IMR-90 (cell line): ENCODE measurements around the gene PRKAG1. TPM values are rescaled to one million over a fixed set of nuclear protein-coding genes. Genes with fewer than 3 reads are reported as not detected.

ENCODE experiments used
- ATAC-seq: fragments of 200-7000 bp; cut with Tn5 transposase; 2 replicates; pipeline ENCODE4 v1.9.1; 2020; ENCODE audit warnings: low read depth, mild to moderate bottlenecking, moderate library complexity
- BruUV-seq: library from RNA; stranded (reverse); fragments of 400-500 nt; replicated peaks from 2 replicates; lab custom pipeline; 2021; lab: Mats Ljungman, UMichigan
- CTCF ChIA-PET: fragments of 300-600 bp; formaldehyde crosslinking; extraction: SDS; loops from one replicate; lab custom pipeline; 2021; ENCODE audit warnings: antibody characterized with exemption; lab: Yijun Ruan, JAX
- POLR2A ChIA-PET: fragments of 300-600 bp; sonication (Branson Sonifier 250); formaldehyde crosslinking; loops from one replicate; lab custom pipeline; 2022; ENCODE audit warnings: antibody characterized with exemption; ENCODE audit not compliant: unreplicated experiment; lab: Charles Lee
- DNase-seq: peaks from one replicate; pipeline ENCODE4 v3.0.0; 2013
- H2AFZ ChIP-seq: replicated peaks from 2 replicates; pipeline ENCODE3; 2013; ENCODE audit warnings: low read length, mild to moderate bottlenecking; ENCODE audit not compliant: poor library complexity
- H2AK5ac ChIP-seq: 2 replicates; pipeline ENCODE4 v1.6.1; 2013; ENCODE audit warnings: low read depth, low read length, inconsistent platforms
- H2AK9ac ChIP-seq: replicated peaks from 2 replicates; pipeline ENCODE3; 2013; ENCODE audit warnings: mild to moderate bottlenecking, low read depth, low read length, moderate library complexity; ENCODE audit not compliant: poor library complexity
- H2BK120ac ChIP-seq: 2 replicates; pipeline ENCODE4 v1.6.1; 2013; ENCODE audit warnings: low read depth, low read length, inconsistent platforms
- H2BK15ac ChIP-seq: 3 replicates; pipeline ENCODE4 v1.6.1; 2013; ENCODE audit warnings: low read depth, low read length, inconsistent platforms
- H2BK20ac ChIP-seq: 2 replicates; pipeline ENCODE4 v1.6.1; 2013; ENCODE audit warnings: low read depth, mild to moderate bottlenecking, inconsistent platforms, low read length, moderate library complexity
- H2BK5ac ChIP-seq: 2 replicates; pipeline ENCODE4 v1.6.1; 2013; ENCODE audit warnings: mild to moderate bottlenecking, low read depth, low read length, inconsistent platforms; ENCODE audit not compliant: poor library complexity, severe bottlenecking
- H3K14ac ChIP-seq: replicated peaks from 2 replicates; pipeline ENCODE4 v1.6.1; 2013; ENCODE audit warnings: low read depth, low read length, inconsistent platforms
- H3K18ac ChIP-seq: 2 replicates; pipeline ENCODE4 v1.6.1; 2013; ENCODE audit warnings: low read depth, low read length, control low read depth
- H3K23ac ChIP-seq: 2 replicates; pipeline ENCODE4 v1.6.1; 2013; ENCODE audit warnings: low read depth, low read length, inconsistent platforms
- H3K27ac ChIP-seq: 2 replicates; pipeline ENCODE4 v1.5.1; 2013; ENCODE audit warnings: mild to moderate bottlenecking, control low read depth, low read length; ENCODE audit not compliant: insufficient read depth
- H3K27me3 ChIP-seq: 2 replicates; pipeline ENCODE4 v1.6.1; 2013; ENCODE audit warnings: low read length; ENCODE audit not compliant: control insufficient read depth, insufficient read depth
- H3K36me3 ChIP-seq: 2 replicates; pipeline ENCODE4 v1.6.1; 2013; ENCODE audit warnings: low read length, mixed read lengths; ENCODE audit not compliant: control insufficient read depth, insufficient read depth
- H3K4ac ChIP-seq: 2 replicates; pipeline ENCODE4 v1.6.1; 2013; ENCODE audit warnings: low read depth, low read length, inconsistent platforms
- H3K4me1 ChIP-seq: 2 replicates; pipeline ENCODE4 v1.6.1; 2013; ENCODE audit warnings: low read length, mixed read lengths; ENCODE audit not compliant: control insufficient read depth, insufficient read depth
- H3K4me2 ChIP-seq: 2 replicates; pipeline ENCODE4 v1.6.1; 2013; ENCODE audit warnings: low read depth, mild to moderate bottlenecking, control low read depth, low read length, moderate library complexity
- H3K4me3 ChIP-seq: 2 replicates; pipeline ENCODE4 v1.5.1; 2013; ENCODE audit warnings: low read depth, mild to moderate bottlenecking, control low read depth, low read length, moderate library complexity; ENCODE audit not compliant: insufficient read depth
- H3K56ac ChIP-seq: 2 replicates; pipeline ENCODE4 v1.6.1; 2013; ENCODE audit warnings: low read length, inconsistent platforms; ENCODE audit not compliant: insufficient read depth; ENCODE audit errors: extremely low read depth
- H3K79me1 ChIP-seq, 2 experiments: 2 replicates each; pipeline ENCODE4 v1.6.1; 2013; ENCODE audit warnings: low read length in 2 of 2, inconsistent platforms in 1 of 2, low read depth in 1 of 2
- H3K9ac ChIP-seq: 2 replicates; pipeline ENCODE4 v1.6.1; 2013; ENCODE audit warnings: low read depth, low read length, control low read depth
- H3K9me1 ChIP-seq: 2 replicates; pipeline ENCODE4 v1.6.1; 2013; ENCODE audit warnings: low read length, inconsistent platforms; ENCODE audit not compliant: insufficient read depth
- H3K9me3 ChIP-seq: 2 replicates; pipeline ENCODE4 v1.6.1; 2013; ENCODE audit warnings: low read length; ENCODE audit not compliant: control insufficient read depth, insufficient read depth
- H4K20me1 ChIP-seq: 2 replicates; pipeline ENCODE4 v1.6.1; 2013; ENCODE audit warnings: low read length, inconsistent platforms; ENCODE audit not compliant: insufficient read depth
- H4K5ac ChIP-seq: 2 replicates; pipeline ENCODE4 v1.6.1; 2013; ENCODE audit warnings: mild to moderate bottlenecking, low read depth, low read length, control low read depth
- H4K8ac ChIP-seq, 2 experiments: 2 replicates each; pipeline ENCODE4 v1.6.1; 2013; ENCODE audit warnings: low read depth in 2 of 2, low read length in 2 of 2, control low read depth in 1 of 2, inconsistent platforms in 1 of 2
- H4K91ac ChIP-seq: 2 replicates; pipeline ENCODE4 v1.6.1; 2013; ENCODE audit warnings: low read depth, low read length, inconsistent platforms; ENCODE audit not compliant: insufficient read depth
- CEBPB ChIP-seq: IDR thresholded peaks from 2 replicates; pipeline ENCODE4 v1.6.1; 2012; ENCODE audit warnings: low read depth, low read length, improper control_type of control experiment
- CHD1 ChIP-seq: IDR thresholded peaks from 2 replicates; pipeline ENCODE4 v1.6.1; 2012; ENCODE audit warnings: low read depth, low read length, improper control_type of control experiment
- FOS ChIP-seq: fragments of 150-350 bp; IDR thresholded peaks from 2 replicates; pipeline ENCODE4 v1.6.1; 2016; ENCODE audit warnings: low read depth, low read length
- MAFK ChIP-seq: IDR thresholded peaks from 2 replicates; pipeline ENCODE4 v1.6.1; 2012; ENCODE audit warnings: low read depth, low read length, improper control_type of control experiment
- MXI1 ChIP-seq: IDR thresholded peaks from 2 replicates; pipeline ENCODE4 v1.6.1; 2012; ENCODE audit warnings: low read depth, mild to moderate bottlenecking, low read length, moderate library complexity, borderline replicate concordance
- RCOR1 ChIP-seq: IDR thresholded peaks from 2 replicates; pipeline ENCODE4 v1.6.1; 2012; ENCODE audit warnings: mild to moderate bottlenecking, low read length, improper control_type of control experiment; ENCODE audit not compliant: insufficient replicate concordance
- SMC3 ChIP-seq: fragments of 150-350 bp; IDR thresholded peaks from 2 replicates; pipeline ENCODE4 v1.6.1; 2016; ENCODE audit warnings: low read depth, mild to moderate bottlenecking, antibody characterized with exemption, low read length, moderate library complexity
- USF2 ChIP-seq: fragments of 150-350 bp; IDR thresholded peaks from 2 replicates; pipeline ENCODE4 v1.6.1; 2017; ENCODE audit warnings: mild to moderate bottlenecking, antibody characterized with exemption, low read length, low read depth
- WGBS, 2 experiments: methylation state at CpG; one replicate each; pipeline versions ENCODE4 v1.1.5 to v1.1.7; 2013; ENCODE audit warnings: missing lambda C conversion rate in 2 of 2; ENCODE audit not compliant: insufficient read length in 1 of 2; ENCODE audit errors: extremely low coverage in 2 of 2; 5-methylcytosine and 5-hydroxymethylcytosine counted together
- dilution Hi-C: fragments of 300-500 bp; cut with HindIII; formaldehyde crosslinking; loops from one replicate; pipeline ENCODE4 v1.14.3; 2018; ENCODE audit warnings: low sequenced_read_pairs; ENCODE audit not compliant: unreplicated experiment
- in situ Hi-C: fragments of 300-500 bp; cut with MboI; formaldehyde crosslinking; loops from 3 replicates; pipeline ENCODE4 v1.14.3; 2019; ENCODE audit warnings: low sequenced_read_pairs, inconsistent platforms, mixed read lengths
- intact Hi-C: fragments of 100-400 bp; cut with micrococcal nuclease; formaldehyde crosslinking; loops from 2 replicates; pipeline ENCODE4 v1.10.0; 2022
- polyA plus RNA-seq, 3 experiments: library from polyadenylated mRNA; depleted of rRNA; stranded (reverse); fragments of >200 nt; gene quantifications; 2 replicates each; pipeline ENCODE4 v1.2.3, GENCODE V29; 2012; ENCODE audit warnings: low replicate concordance in 1 of 3
- total RNA-seq: library from RNA; depleted of rRNA; stranded (reverse); fragments of >200 nt; gene quantifications from 2 replicates; pipeline ENCODE4 v1.2.3, GENCODE V29; 2012
- TF ChIP-seq, protein P1 (sequence below): fragments of 150-350 bp; IDR thresholded peaks from 2 replicates; pipeline ENCODE4 v1.6.1; 2016; ENCODE audit warnings: low read depth, mild to moderate bottlenecking, low read length, moderate library complexity, borderline replicate concordance

The PRKAG1 gene
- total and polyA plus RNA-seq, 2 of the 4 experiments (the other 2 are of a cell fraction), result 81.1 to 106 TPM

DNA sequence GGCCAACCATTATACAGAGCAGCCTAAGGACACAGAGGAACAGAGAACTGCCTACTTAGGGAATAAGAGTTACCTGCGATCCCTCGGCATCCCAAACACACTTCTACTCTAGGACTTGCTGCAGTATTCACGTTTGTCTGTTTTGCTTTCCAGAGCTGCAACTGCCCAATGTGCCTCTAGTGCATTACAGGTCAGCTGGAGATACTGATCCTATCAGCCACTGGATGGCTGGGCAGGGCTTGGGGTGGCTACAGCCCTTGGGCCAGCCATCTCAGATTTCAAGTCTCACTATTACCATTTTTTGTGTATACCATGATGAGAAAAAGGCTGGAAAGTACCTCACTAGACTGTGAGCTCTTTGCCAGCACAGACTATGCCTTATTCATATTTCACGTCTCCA, 65.9 kb downstream of the PRKAG1 start:
- peaks cover 1% of the 10 kb centered on the region; the same call in 1 of the 2 replicates for H3K4me1 ChIP-seq
- H2BK120ac ChIP-seq, result no peak overlapping the region
- DNase-seq (no peak), ATAC-seq (no peak)
- H2AK9ac ChIP-seq, result no peak overlapping the region
- dilution Hi-C loops (no loop called here), in situ Hi-C loops (no loop called here), intact Hi-C loops (no loop called here)
- peaks cover 8% of the 10 kb centered on the region for H3K36me3 ChIP-seq
- ChIA-PET CTCF (no interaction called here), POLR2A (no interaction called here)
- no peak overlapping the region for H4K5ac ChIP-seq
- no peak overlapping the region for H2BK20ac ChIP-seq
- no peak overlapping the region for H3K4ac ChIP-seq
- TF ChIP-seq FOS (no peak), RCOR1 (no peak), CEBPB (no peak), USF2 (no peak), SMC3 (no peak), MXI1 (no peak), CHD1 (no peak), MAFK (no peak)
- TF ChIP-seq, protein P1, sequence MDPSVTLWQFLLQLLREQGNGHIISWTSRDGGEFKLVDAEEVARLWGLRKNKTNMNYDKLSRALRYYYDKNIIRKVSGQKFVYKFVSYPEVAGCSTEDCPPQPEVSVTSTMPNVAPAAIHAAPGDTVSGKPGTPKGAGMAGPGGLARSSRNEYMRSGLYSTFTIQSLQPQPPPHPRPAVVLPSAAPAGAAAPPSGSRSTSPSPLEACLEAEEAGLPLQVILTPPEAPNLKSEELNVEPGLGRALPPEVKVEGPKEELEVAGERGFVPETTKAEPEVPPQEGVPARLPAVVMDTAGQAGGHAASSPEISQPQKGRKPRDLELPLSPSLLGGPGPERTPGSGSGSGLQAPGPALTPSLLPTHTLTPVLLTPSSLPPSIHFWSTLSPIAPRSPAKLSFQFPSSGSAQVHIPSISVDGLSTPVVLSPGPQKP, result no peak
- 100% methylated on average over 1 of the region's 4 CpGs; no CpG with 5 or more reads in 1 of the 2 experiments for WGBS, 2 experiments
- H3K27me3 ChIP-seq, result no peaks in the 10 kb centered on the region
- no peak overlapping the region for H3K56ac ChIP-seq
- H3K23ac ChIP-seq, result no peak overlapping the region
- H3K27ac ChIP-seq, result no peak overlapping the region
- peaks cover 81% of the 10 kb centered on the region for H4K20me1 ChIP-seq
- H2AFZ ChIP-seq, result no peak overlapping the region
- H3K4me3 ChIP-seq, result no peak overlapping the region
- H4K91ac ChIP-seq, result no peak overlapping the region
- no peak overlapping the region for H2BK5ac ChIP-seq
- no peak overlapping the region for H2AK5ac ChIP-seq
- peaks cover 29 to 81% of the 10 kb centered on the region in 2 experiments for H3K79me1 ChIP-seq
- no peak overlapping the region for H3K4me2 ChIP-seq
- peaks cover 17% of the 10 kb centered on the region for H3K9me1 ChIP-seq
- no peak overlapping the region for H2BK15ac ChIP-seq
- no peak overlapping the region for H3K18ac ChIP-seq
- H3K9me3 ChIP-seq, result no peaks in the 10 kb centered on the region
- no peak overlapping the region for H3K14ac ChIP-seq
- no peak overlapping the region for H3K9ac ChIP-seq
- no peak overlapping the region for H4K8ac ChIP-seq
- no TSS peak for BruUV-seq
